Breast epithelium (tissue), 4 donors: ENCODE results near the gene CLSTN3. TPM values are rescaled to one million over a fixed set of nuclear protein-coding genes. Genes with fewer than 3 reads are reported as not detected.

Experiments used
- DNase-seq, 2 donors: peaks; one replicate each; pipeline ENCODE4 v3.0.0-alpha.2; 2019; ENCODE audit warnings: low spot score in 2 of 2
- H3K27ac ChIP-seq, 2 donors: fragments of 200-600 bp; sonication (generic) in 1 of 2; one replicate each; pipeline ENCODE4 v1.5.1; 2016 to 2019; ENCODE audit warnings: mild to moderate bottlenecking in 1 of 2
- H3K27me3 ChIP-seq, 2 donors: fragments of 200-600 bp; sonication (generic) in 1 of 2; one replicate each; pipeline versions ENCODE4 v1.5.1 to v1.6.0; 2017 to 2019; ENCODE audit warnings: control low read depth in 1 of 2, mild to moderate bottlenecking in 1 of 2
- H3K36me3 ChIP-seq: fragments of 200-600 bp; one replicate; pipeline ENCODE4 v1.5.1; 2019
- H3K4me1 ChIP-seq, 2 donors: fragments of 200-600 bp; sonication (generic); one replicate each; pipeline ENCODE4 v1.5.1; 2016 to 2019; ENCODE audit warnings: control low read depth in 1 of 2
- H3K4me3 ChIP-seq, 3 donors: fragments of 200-600 bp; sonication (generic); 1 replicate in 2 of 3; 2 replicates in 1 of 3; pipeline ENCODE4 v1.5.1; 2016 to 2019; ENCODE audit warnings: mild to moderate bottlenecking in 3 of 3, moderate library complexity in 2 of 3
- H3K9me3 ChIP-seq, 2 donors: fragments of 200-600 bp; sonication (generic) in 1 of 2; one replicate each; pipeline ENCODE4 v1.5.1; 2016 to 2019; ENCODE audit warnings: control low read depth in 1 of 2
- CTCF ChIP-seq, 3 donors: fragments of 450-650 bp; IDR thresholded peaks; one replicate each; pipeline ENCODE4 v1.5.1; 2016 to 2017; ENCODE audit warnings: antibody characterized with exemption in 3 of 3, mild to moderate bottlenecking in 3 of 3, moderate library complexity in 3 of 3
- POLR2A ChIP-seq: fragments of 450-650 bp; IDR thresholded peaks from one replicate; pipeline ENCODE4 v1.6.1; 2016; ENCODE audit warnings: antibody characterized with exemption, mild to moderate bottlenecking, moderate library complexity
- POLR2AphosphoS5 ChIP-seq, 3 donors: sonication (generic); formaldehyde crosslinking; IDR thresholded peaks; one replicate each; pipeline ENCODE4 v1.6.1; 2017; ENCODE audit warnings: antibody characterized with exemption in 3 of 3
- intact Hi-C: fragments of 100-400 bp; cut with DNase I; formaldehyde crosslinking; loops from one replicate; pipeline ENCODE4 v1.15.1; 2023; ENCODE audit warnings: low total_unique reads
- total RNA-seq, 3 donors: library from RNA; depleted of rRNA; stranded (reverse); fragments of >200 nt; gene quantifications; one replicate each; pipeline ENCODE4 v1.1.0, GENCODE V29; 2016

CLSTN3 gene
- total RNA-seq, 3 donors from 2014 or later = 23.9 to 58.7 (median 40.3) TPM

- Histone ChIP-seq H3K9me3 (no peaks in the 10 kb centered on the region), H3K4me3 (no peak overlapping the region), H3K4me1 (no peaks in the 10 kb centered on the region), H3K36me3 (no peaks in the 10 kb centered on the region), H3K27ac (peak overlapping the region in 1 of 2 donors; percentile 11), H3K27me3 (no peaks in the 10 kb centered on the region)
- TF ChIP-seq POLR2AphosphoS5 (IDR thresholded peaks at IDR 0.05) (no peak), POLR2A (no peak), CTCF (IDR thresholded peaks at IDR 0.05) (no peak)
- intact Hi-C loops = no loop called here
- no peak for DNase-seq
Measured at GRCh38 chr12:7100239-7100638, 29.9 kb upstream of the CLSTN3 start.

- Histone ChIP-seq H3K9me3 (no peaks in the 10 kb centered on the region), H3K4me3 (peak overlapping the region in 1 of 3 donors; percentile 39), H3K4me1 (no peaks in the 10 kb centered on the region), H3K27ac (peak overlapping the region; percentile 58 to 79), H3K36me3 (no peaks in the 10 kb centered on the region), H3K27me3 (no peaks in the 10 kb centered on the region)
- DNase-seq = no peak
- TF ChIP-seq POLR2A (no peak), POLR2AphosphoS5 (IDR thresholded peaks at IDR 0.05) (no peak), CTCF (IDR thresholded peaks at IDR 0.05) (no peak)
- intact Hi-C loops = no loop called here
Measured at GRCh38 chr12:7101047-7101693, 29.0 kb upstream of the CLSTN3 start.

- no peak for DNase-seq
- intact Hi-C loops = no loop called here
Measured at GRCh38 chr12:7101694-7102131, 28.5 kb upstream of the CLSTN3 start.

GRCh38 chr12:7102582-7102981 is 27.6 kb upstream of the CLSTN3 start:
- DNase-seq = no peak
- Histone ChIP-seq H3K9me3 (no peaks in the 10 kb centered on the region), H3K36me3 (no peaks in the 10 kb centered on the region), H3K4me3 (no peak overlapping the region), H3K27me3 (no peaks in the 10 kb centered on the region), H3K4me1 (no peaks in the 10 kb centered on the region), H3K27ac (peak overlapping the region in 1 of 2 donors; percentile 79)
- intact Hi-C loops = no loop called here
- no peak for TF ChIP-seq POLR2A
- no peak for TF ChIP-seq CTCF (IDR thresholded peaks at IDR 0.05)
- TF ChIP-seq POLR2AphosphoS5 (IDR thresholded peaks at IDR 0.05) = no peak

More at GRCh38 chr12:7101694-7102131, 28.5 kb upstream of the CLSTN3 start:
- TF ChIP-seq POLR2AphosphoS5 (IDR thresholded peaks at IDR 0.05) = no peak
- TF ChIP-seq POLR2A = no peak
- TF ChIP-seq CTCF (IDR thresholded peaks at IDR 0.05) = no peak
- H3K9me3 ChIP-seq = no peaks in the 10 kb centered on the region
- no peaks in the 10 kb centered on the region for H3K36me3 ChIP-seq
- H3K4me1 ChIP-seq = no peaks in the 10 kb centered on the region
- H3K27ac ChIP-seq = peak overlapping the region; percentile 58 to 79
- H3K4me3 ChIP-seq = peak overlapping the region in 1 of 3 donors; percentile 39
- no peaks in the 10 kb centered on the region for H3K27me3 ChIP-seq

GRCh38 chr12:7103837-7104584 is 26.2 kb upstream of the CLSTN3 start:
- Histone ChIP-seq H3K4me1 (no peaks in the 10 kb centered on the region), H3K4me3 (no peak overlapping the region), H3K27me3 (no peaks in the 10 kb centered on the region), H3K27ac (no peak overlapping the region), H3K36me3 (no peaks in the 10 kb centered on the region), H3K9me3 (no peaks in the 10 kb centered on the region)
- no peak for DNase-seq
- intact Hi-C loops = no loop called here
- TF ChIP-seq CTCF (IDR thresholded peaks at IDR 0.05) (no peak), POLR2AphosphoS5 (IDR thresholded peaks at IDR 0.05) (no peak), POLR2A (no peak)
